GM21529 (cell line): ENCODE measurements around the gene FKBP4.

Experiments used
- ATAC-seq: cut with Tn5 transposase; IDR thresholded peaks from one replicate; pipeline ENCODE4 v1.9.1; 2021; ENCODE audit not compliant: unreplicated experiment

Gene FKBP4

GRCh38 chr12:2779281-2779680 is 15.5 kb upstream of the FKBP4 start:
- no peak for ATAC-seq

- ATAC-seq: no peak
Observed at GRCh38 chr12:2783936-2784600, 10.7 kb upstream of the FKBP4 start.

- ATAC-seq: no peak
Observed at GRCh38 chr12:2785017-2785416, 9.8 kb upstream of the FKBP4 start.

- ATAC-seq: no peak
Observed at GRCh38 chr12:2791089-2791488, 3.7 kb upstream of the FKBP4 start.

- ATAC-seq: no peak
Observed at GRCh38 chr12:2792671-2793500, 1.9 kb upstream of the FKBP4 start.

- ATAC-seq: no peak
Observed at GRCh38 chr12:2793561-2793960, 1.2 kb upstream of the FKBP4 start.

- no peak for ATAC-seq
Observed at GRCh38 chr12:2794191-2794735, 507 bp upstream of the FKBP4 start.

GRCh38 chr12:2795291-2796186 is 769 bp downstream of the FKBP4 start:
- peak; percentile 74 for ATAC-seq

GRCh38 chr12:2796187-2796666 is 1.5 kb downstream of the FKBP4 start:
- ATAC-seq: no peak

GRCh38 chr12:2797721-2798418 is 3.1 kb downstream of the FKBP4 start:
- ATAC-seq: no peak

GRCh38 chr12:2800046-2800570 is 5.3 kb downstream of the FKBP4 start:
- no peak for ATAC-seq

GRCh38 chr12:2801044-2801783 is 6.4 kb downstream of the FKBP4 start:
- ATAC-seq: no peak

GRCh38 chr12:2803635-2804392 is 9.0 kb downstream of the FKBP4 start:
- no peak for ATAC-seq

- ATAC-seq: no peak
Observed at GRCh38 chr12:2804393-2805142, 9.8 kb downstream of the FKBP4 start.

- ATAC-seq: no peak
Observed at GRCh38 chr12:2805143-2805520, 10.4 kb downstream of the FKBP4 start.

- no peak for ATAC-seq
Observed at GRCh38 chr12:2806700-2807099, 11.9 kb downstream of the FKBP4 start.

GRCh38 chr12:2811801-2812200 is 17.0 kb downstream of the FKBP4 start:
- ATAC-seq: no peak
